ENCODE results near the gene SPECC1L.

DNA sequence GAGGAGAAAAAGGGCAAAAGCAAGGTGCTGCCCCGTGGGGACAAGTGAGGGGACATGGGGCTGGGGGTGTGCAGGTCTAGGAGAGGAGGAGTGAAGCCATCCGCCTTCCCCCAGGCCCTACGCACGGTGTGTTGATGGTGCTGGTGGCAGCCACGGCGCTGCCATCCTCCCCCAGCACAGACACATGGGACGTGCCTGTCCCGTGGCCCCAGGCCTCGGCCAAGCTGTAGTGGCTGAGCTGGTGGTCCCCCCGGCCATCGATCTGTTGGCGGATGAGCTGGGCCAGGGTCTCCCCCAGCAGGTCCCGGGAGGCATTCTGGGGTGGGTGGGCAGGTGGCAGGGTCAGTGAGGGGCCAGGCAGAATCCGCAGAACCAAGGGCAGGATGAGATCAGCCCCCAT lies 44.7 kb upstream of the SPECC1L start:
- no peak for TF ChIP-seq TAF1 (IDR thresholded peaks at IDR 0.05; ENCODE audit: low read depth, low read length)
- no peak for TF ChIP-seq POLR2A (IDR thresholded peaks at IDR 0.05; ENCODE audit: low read depth, low read length)
- TF ChIP-seq POLR2AphosphoS5 (IDR thresholded peaks at IDR 0.05; ENCODE audit: low read depth, low read length), result no peak
- no peak for TF ChIP-seq SPI1 (IDR thresholded peaks at IDR 0.05; ENCODE audit: low read depth, low read length)
- no peak for TF ChIP-seq POU2F2 (IDR thresholded peaks at IDR 0.05; ENCODE audit: low read depth, low read length)
- no peak for TF ChIP-seq PAX5 (IDR thresholded peaks at IDR 0.05; ENCODE audit: insufficient read depth, low read length, severe bottlenecking)
